PC-3 (cell line): ENCODE results near the gene ARHGEF16.

Source experiments
- CTCF ChIP-seq: fragments of 300-600 bp; sonication (generic); conservative IDR thresholded peaks from 2 replicates; pipeline ENCODE4 v1.5.1; 2017; ENCODE audit warnings: antibody characterized with exemption, low read depth, mild to moderate bottlenecking, low read length
- EZH2phosphoT487 ChIP-seq: fragments of 300-600 bp; sonication (generic); IDR thresholded peaks from 2 replicates; pipeline ENCODE4 v1.6.1; 2018; ENCODE audit warnings: mild to moderate bottlenecking, antibody characterized with exemption, low read length, borderline replicate concordance

GRCh38 chr1:3522112-3522511 is 67.6 kb downstream of the ARHGEF16 start:
- no peak for TF ChIP-seq EZH2phosphoT487
- TF ChIP-seq CTCF = no peak
